ENCODE results near the gene SLC7A10. TPM values are rescaled to one million over a fixed set of nuclear protein-coding genes. Genes with fewer than 3 reads are reported as not detected.

Gene SLC7A10
- total RNA-seq, 4 donors from 2014 or later: not detected

- no peak overlapping the region for H3K4me3 ChIP-seq
- no peaks in the 10 kb centered on the region for H3K4me1 ChIP-seq
- peaks cover 0 to 13% (median 5%) of the 10 kb centered on the region in 4 donors for H3K9me3 ChIP-seq
- WGBS: 62% methylated on average over 4 of the region's 7 CpGs
- DNase-seq (ENCODE audit: extremely low spot score): no peak
- H3K27ac ChIP-seq (replicated peaks in 1 of 4): no peak overlapping the region
- peaks cover 0 to 34% (median 0%) of the 10 kb centered on the region in 4 donors for H3K27me3 ChIP-seq
- TF ChIP-seq POLR2A (IDR thresholded peaks at IDR 0.05; ENCODE audit: low read depth) (no peak), POLR2AphosphoS5 (IDR thresholded peaks at IDR 0.05) (no peak), EP300 (IDR thresholded peaks at IDR 0.05) (no peak), CTCF (IDR thresholded peaks at IDR 0.05) (no peak)
- H3K36me3 ChIP-seq: no peaks in the 10 kb centered on the region
- intact Hi-C loops (cut with DNase I): no loop called here
Measured at GRCh38 chr19:33256261-33256660, 30.6 kb upstream of the SLC7A10 start.

GRCh38 chr19:33255781-33256180 is 30.1 kb upstream of the SLC7A10 start:
- intact Hi-C loops (cut with DNase I): no loop called here
- no peak for TF ChIP-seq POLR2A (IDR thresholded peaks at IDR 0.05; ENCODE audit: low read depth)
- no peak for TF ChIP-seq EP300 (IDR thresholded peaks at IDR 0.05)
- TF ChIP-seq POLR2AphosphoS5 (IDR thresholded peaks at IDR 0.05): no peak
- TF ChIP-seq CTCF (IDR thresholded peaks at IDR 0.05): no peak
- H3K36me3 ChIP-seq: no peaks in the 10 kb centered on the region
- no peak overlapping the region for H3K4me3 ChIP-seq
- H3K9me3 ChIP-seq: peaks cover 0 to 13% (median 5%) of the 10 kb centered on the region in 4 donors
- no peaks in the 10 kb centered on the region for H3K4me1 ChIP-seq
- H3K27me3 ChIP-seq: peaks cover 0 to 39% (median 0%) of the 10 kb centered on the region in 4 donors
- no peak overlapping the region for H3K27ac ChIP-seq (replicated peaks in 1 of 4)
- DNase-seq (ENCODE audit: extremely low spot score): no peak
- 89% methylated on average over 7 of the region's 7 CpGs for WGBS

GRCh38 chr19:33254245-33254824 is 28.7 kb upstream of the SLC7A10 start:
- 81% methylated on average over 3 of the region's 13 CpGs for WGBS
- Histone ChIP-seq H3K36me3 (no peaks in the 10 kb centered on the region), H3K4me3 (no peak overlapping the region), H3K4me1 (no peaks in the 10 kb centered on the region), H3K27me3 (peaks cover 0 to 41% (median 0%) of the 10 kb centered on the region in 4 donors), H3K27ac (replicated peaks in 1 of 4) (no peak overlapping the region), H3K9me3 (peaks cover 0 to 13% (median 5%) of the 10 kb centered on the region in 4 donors)
- TF ChIP-seq POLR2A (IDR thresholded peaks at IDR 0.05; ENCODE audit: low read depth): no peak
- no peak for TF ChIP-seq POLR2AphosphoS5 (IDR thresholded peaks at IDR 0.05)
- no peak for TF ChIP-seq EP300 (IDR thresholded peaks at IDR 0.05)
- TF ChIP-seq CTCF (IDR thresholded peaks at IDR 0.05): no peak
- intact Hi-C loops (cut with DNase I): no loop called here
- no peak for DNase-seq (ENCODE audit: extremely low spot score)

GRCh38 chr19:33252971-33253370 is 27.3 kb upstream of the SLC7A10 start:
- Histone ChIP-seq H3K9me3 (peaks cover 0 to 7% (median 2%) of the 10 kb centered on the region in 4 donors), H3K36me3 (no peaks in the 10 kb centered on the region), H3K4me3 (no peak overlapping the region), H3K4me1 (no peaks in the 10 kb centered on the region), H3K27ac (replicated peaks in 1 of 4) (no peak overlapping the region), H3K27me3 (peaks cover 0 to 41% (median 0%) of the 10 kb centered on the region in 4 donors)
- TF ChIP-seq POLR2A (IDR thresholded peaks at IDR 0.05; ENCODE audit: low read depth) (no peak), POLR2AphosphoS5 (IDR thresholded peaks at IDR 0.05) (no peak), EP300 (IDR thresholded peaks at IDR 0.05) (no peak), CTCF (IDR thresholded peaks at IDR 0.05) (no peak)
- 80% methylated on average over 1 of the region's 8 CpGs for WGBS
- intact Hi-C loops (cut with DNase I): no loop called here
- no peak for DNase-seq (ENCODE audit: extremely low spot score)

Measured in esophagus muscularis mucosa (tissue), 4 donors.